Middle frontal gyrus (tissue), 1 donor: ENCODE measurements around the gene SEMA4A.
"Not testable (repeated sequence)": the region's sequence is repeated elsewhere in the genome, so short reads cannot be mapped to it uniquely, and the experiment has no call there.

Experiments used
- DNase-seq: peaks from one replicate; pipeline ENCODE4 v3.0.0-alpha.2; 2015; ENCODE audit warnings: low spot score; ENCODE audit errors: extremely low spot score

Gene SEMA4A

GRCh38 chr1:156193488-156194299 is 40.3 kb downstream of the SEMA4A start, which contains the start of gene SLC25A44:
SLC25A44 (plus strand) TSS chr1:156194104; CDS start chr1:156199848, 5,744 bp downstream.
- DNase-seq, result peak; percentile 98

- DNase-seq, result no peak
Measured at GRCh38 chr1:156194300-156194652, 40.9 kb downstream of the SEMA4A start.

GRCh38 chr1:156195853-156196252 is 42.5 kb downstream of the SEMA4A start:
- no peak for DNase-seq

GRCh38 chr1:156196445-156196844 is 43.1 kb downstream of the SEMA4A start:
- no peak for DNase-seq

GRCh38 chr1:156198831-156199349 is 45.5 kb downstream of the SEMA4A start:
- no peak for DNase-seq

GRCh38 chr1:156200044-156200443 is 46.7 kb downstream of the SEMA4A start:
- no peak for DNase-seq

- DNase-seq, result no peak
Measured at GRCh38 chr1:156203331-156203730, 49.9 kb downstream of the SEMA4A start.

- no peak for DNase-seq
Measured at GRCh38 chr1:156204686-156205085, 51.3 kb downstream of the SEMA4A start.

- no peak for DNase-seq
Measured at GRCh38 chr1:156211243-156211642, 57.9 kb downstream of the SEMA4A start.

GRCh38 chr1:156212130-156212529 is 58.7 kb downstream of the SEMA4A start:
- no peak for DNase-seq

- DNase-seq, result peak; percentile 96
Measured at GRCh38 chr1:156212833-156213643, 59.7 kb downstream of the SEMA4A start, which contains the start of gene PMF1. PMF1 (plus strand) TSS chr1:156213007; CDS start chr1:156213016, 9 bp downstream.

GRCh38 chr1:156213644-156213966 is 60.2 kb downstream of the SEMA4A start:
- no peak for DNase-seq

- no peak for DNase-seq
Measured at GRCh38 chr1:156214024-156214748, 60.8 kb downstream of the SEMA4A start.

GRCh38 chr1:156216361-156217086 is 63.1 kb downstream of the SEMA4A start:
- not testable (repeated sequence) for DNase-seq

GRCh38 chr1:156217871-156218270 is 64.5 kb downstream of the SEMA4A start:
- no peak for DNase-seq

- no peak for DNase-seq
Measured at GRCh38 chr1:156220226-156220625, 66.8 kb downstream of the SEMA4A start.

- DNase-seq, result no peak
Measured at GRCh38 chr1:156221986-156222692, 68.8 kb downstream of the SEMA4A start.

- no peak for DNase-seq
Measured at GRCh38 chr1:156225677-156226014, 72.3 kb downstream of the SEMA4A start.

- no peak for DNase-seq
Measured at GRCh38 chr1:156226116-156226538, 72.7 kb downstream of the SEMA4A start.

GRCh38 chr1:156226782-156227181 is 73.4 kb downstream of the SEMA4A start:
- DNase-seq, result no peak
